HepG2 (cell line): ENCODE measurements around the gene LIG4. TPM values are rescaled to one million over a fixed set of nuclear protein-coding genes. Genes with fewer than 3 reads are reported as not detected.

Experiments
- ATAC-seq: fragments of 200-7000 bp; cut with Tn5 transposase; 3 replicates; pipeline ENCODE4 v1.9.1; 2020; ENCODE audit warnings: mild to moderate bottlenecking, moderate library complexity
- BruUV-seq: library from RNA; stranded (reverse); fragments of 400-500 nt; replicated peaks from 2 replicates; lab custom pipeline; 2021; lab: Mats Ljungman, UMichigan
- CTCF ChIA-PET: fragments of 300-600 bp; formaldehyde crosslinking; extraction: SDS; loops from one replicate; lab custom pipeline; 2021; ENCODE audit warnings: low total read pairs, inconsistent platforms, low intra/inter-chr PET ratio; lab: Yijun Ruan, JAX
- POLR2A ChIA-PET: fragments of 350-600 bp; sonication (Branson Sonifier 250); formaldehyde crosslinking; loops from one replicate; lab custom pipeline; 2020; ENCODE audit warnings: antibody characterized with exemption, inconsistent platforms; lab: Yijun Ruan, JAX
- DNase-seq: peaks from one replicate; pipeline ENCODE4 v3.0.0-alpha.2; 2015; ENCODE audit warnings: low spot score
- FAIRE-seq: peaks from 3 replicates; lab custom pipeline; 2011; peaks lifted over from hg19 to GRCh38; lab: Jason Lieb, UNC
- H2AFZ ChIP-seq: one replicate; pipeline ENCODE4 v1.6.1; 2011; ENCODE audit warnings: low read length, inconsistent platforms
- H3K27ac ChIP-seq: fragments of 300-600 bp; 3 replicates; pipeline ENCODE4 v1.8.0; 2011; ENCODE audit warnings: mixed run types, mild to moderate bottlenecking, mixed read lengths, low read length, inconsistent platforms; ENCODE audit not compliant: insufficient read depth; ENCODE audit errors: extremely low read length
- H3K27me3 ChIP-seq, 2 experiments: fragments of 200-600 bp in 1 of 2; 2 replicates in 1 of 2; 3 replicates in 1 of 2; pipeline versions ENCODE4 v1.6.0 to v1.8.0; 2011; ENCODE audit warnings: low read length in 2 of 2, mild to moderate bottlenecking in 2 of 2, moderate library complexity in 2 of 2, inconsistent platforms in 1 of 2; ENCODE audit not compliant: insufficient read depth in 2 of 2, control insufficient read depth in 1 of 2
- H3K36me3 ChIP-seq, 2 experiments: fragments of 200-600 bp in 1 of 2; replicated peaks in 1 of 2; 2 replicates in 1 of 2; 3 replicates in 1 of 2; pipeline versions ENCODE4 v1.5.1 to v1.8.0; 2011; ENCODE audit warnings: low read length in 2 of 2, inconsistent platforms in 1 of 2; ENCODE audit not compliant: insufficient read depth in 2 of 2, control insufficient read depth in 1 of 2
- H3K4me1 ChIP-seq: 2 replicates; pipeline ENCODE4 v1.5.1; 2012; ENCODE audit warnings: low read length, inconsistent platforms; ENCODE audit not compliant: insufficient read depth
- H3K4me2 ChIP-seq: 2 replicates; pipeline ENCODE4 v1.6.0; 2011; ENCODE audit warnings: low read depth, low read length, inconsistent platforms
- H3K4me3 ChIP-seq, 3 experiments: fragments of 200-600 bp in 1 of 3; sonication (generic), shearing (Covaris generic) in 1 of 3; replicated peaks in 1 of 3; 2 replicates each; pipeline ENCODE4 v1.5.1; 2011 to 2016; ENCODE audit warnings: low read length in 3 of 3, inconsistent platforms in 2 of 3, low read depth in 2 of 3, mild to moderate bottlenecking in 2 of 3, control low read depth in 1 of 3, mixed read lengths in 1 of 3; ENCODE audit not compliant: insufficient read depth in 1 of 3
- H3K79me2 ChIP-seq: one replicate; pipeline ENCODE4 v1.6.1; 2011; ENCODE audit warnings: low read length, inconsistent platforms; ENCODE audit not compliant: insufficient read depth
- H3K9ac ChIP-seq: 2 replicates; pipeline ENCODE4 v1.6.0; 2011; ENCODE audit warnings: mild to moderate bottlenecking, low read depth, low read length, inconsistent platforms; ENCODE audit not compliant: insufficient read depth
- H3K9me3 ChIP-seq: 2 replicates; pipeline ENCODE4 v1.5.1; 2012; ENCODE audit warnings: mild to moderate bottlenecking, low read length
- H4K20me1 ChIP-seq: 2 replicates; pipeline ENCODE4 v1.6.0; 2011; ENCODE audit warnings: inconsistent platforms, mild to moderate bottlenecking, low read length, moderate library complexity; ENCODE audit not compliant: insufficient read depth
- FOXP1 ChIP-seq, 2 experiments: fragments of 450-650 bp in 1 of 2; IDR thresholded peaks; 2 replicates each; pipeline ENCODE4 v1.6.1; 2017 to 2018; ENCODE audit warnings: antibody characterized with exemption in 1 of 2
- KDM6A ChIP-seq: IDR thresholded peaks from 2 replicates; pipeline ENCODE4 v1.6.1; 2016; ENCODE audit warnings: low read depth
- RERE ChIP-seq: IDR thresholded peaks from 2 replicates; pipeline ENCODE4 v1.6.1; 2016; ENCODE audit warnings: low read depth, missing genetic modification reagents, missing compliant biosample characterization
- SMC3 ChIP-seq: IDR thresholded peaks from 2 replicates; pipeline ENCODE4 v1.6.1; 2011; ENCODE audit warnings: low read length, improper control_type of control experiment
- ZNF235 ChIP-seq: sonication (generic); formaldehyde crosslinking; IDR thresholded peaks from 2 replicates; pipeline ENCODE4 v1.8.1; 2023; ENCODE audit warnings: mild to moderate bottlenecking, missing genetic modification reagents, borderline replicate concordance
- ZNF260 ChIP-seq: sonication (generic); formaldehyde crosslinking; IDR thresholded peaks from 2 replicates; pipeline ENCODE4 v1.4.0; 2020; ENCODE audit warnings: missing genetic modification reagents, low read depth, mild to moderate bottlenecking, borderline replicate concordance
- ZNF441 ChIP-seq: sonication (generic); formaldehyde crosslinking; IDR thresholded peaks from 2 replicates; pipeline ENCODE4 v1.7.0; 2021; ENCODE audit warnings: missing genetic modification reagents, borderline replicate concordance
- WGBS: methylation state at CpG from one replicate; pipeline ENCODE4 v1.1.6; 2017; ENCODE audit warnings: low lambda C conversion rate; 5-methylcytosine and 5-hydroxymethylcytosine counted together
- in situ Hi-C: cut with HindIII; loops from 2 replicates; pipeline ENCODE4 v1.10.0; 2017; ENCODE audit warnings: low pct_unique_long_range_greater_than_20kb; ENCODE audit not compliant: extremely low pct_ligation_motif_present
- intact Hi-C: fragments of 100-400 bp; cut with micrococcal nuclease; formaldehyde crosslinking; loops from one replicate; pipeline ENCODE4 v1.10.0; 2022; ENCODE audit not compliant: unreplicated experiment
- polyA plus RNA-seq, 8 experiments: library from polyadenylated mRNA; depleted of rRNA in 3 of 8; stranded (reverse) in 7 of 8; unstranded in 1 of 8; fragments of >200 nt; fragmentation: Illumina TruSeq in 4 of 8; extraction: Trizol in 4 of 8; gene quantifications; 2 replicates each; pipeline versions ENCODE4 v1.2.1 to v1.2.3, GENCODE V29; 2011 to 2016; ENCODE audit warnings: low read depth in 4 of 8, missing spikeins in 1 of 8, mixed read lengths in 1 of 8; ENCODE audit not compliant: insufficient read depth in 1 of 8
- total RNA-seq, 5 experiments: library from RNA; depleted of rRNA; stranded (reverse); fragments of >200 nt; fragmentation: Illumina TruSeq; extraction: Trizol; gene quantifications; 2 replicates each; pipeline ENCODE4 v1.2.3, GENCODE V29; 2016; ENCODE audit warnings: low read depth in 1 of 5

Gene LIG4
- total and polyA plus RNA-seq, 2 of the 13 experiments (the other 11 are each of a cell fraction or from before 2014, with no cell fraction given) = 4.0 to 4.5 TPM

DNA sequence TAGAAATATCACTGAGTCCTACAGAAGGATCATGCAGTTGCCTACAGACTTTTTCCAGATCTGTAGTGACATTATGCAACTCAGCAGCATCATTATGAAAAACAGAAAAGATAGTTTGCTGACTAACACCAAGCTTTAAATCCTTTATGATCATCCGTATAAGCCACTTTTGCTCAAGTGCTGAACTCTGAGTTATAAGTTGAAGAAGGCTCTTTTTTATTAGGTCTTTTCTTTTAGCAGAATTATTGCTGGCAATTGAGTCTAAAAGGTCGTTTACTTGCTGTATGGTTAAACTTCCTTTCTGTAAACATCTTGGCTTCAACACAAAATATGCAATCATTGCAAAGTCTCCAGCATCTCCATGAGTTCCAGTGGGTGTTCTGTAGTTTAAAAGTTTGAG is 4.8 kb downstream of the LIG4 start (continued):
- TF ChIP-seq RERE (no peak), SMC3 (no peak), ZNF441 (CRISPR knock-in tag) (no peak), ZNF260 (CRISPR knock-in tag) (no peak), ZNF235 (no peak)

DNA sequence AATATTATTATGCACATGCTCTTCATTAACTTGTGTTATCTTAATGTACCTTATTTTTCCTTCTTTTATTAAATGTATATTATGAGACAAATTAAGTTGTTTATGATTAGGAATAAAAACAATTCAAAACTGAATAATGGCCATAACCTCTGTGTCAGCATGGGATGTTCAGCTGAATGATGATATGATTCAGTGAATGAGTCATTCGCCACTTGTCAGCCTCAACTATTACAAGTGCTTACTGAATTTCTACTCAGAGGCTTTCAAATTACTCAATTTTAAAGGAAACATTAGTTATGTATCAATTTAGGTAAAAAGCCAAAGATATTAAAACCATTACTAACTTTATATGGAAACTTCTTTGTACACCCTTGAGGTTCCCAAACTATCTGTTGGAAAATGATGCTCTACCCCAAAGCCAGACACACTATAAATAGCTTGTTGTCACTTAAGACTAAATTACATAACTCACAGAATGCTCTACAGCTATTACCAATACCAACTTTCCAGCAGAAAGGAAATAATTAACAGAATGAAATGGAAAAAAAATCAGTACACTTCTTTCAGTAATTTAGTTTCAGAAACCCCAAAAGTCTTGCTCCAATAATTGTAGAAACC is 14.4 kb downstream of the LIG4 start:
- BruUV-seq = no TSS peak
- Histone ChIP-seq H3K27ac (no peak overlapping the region), H3K9me3 (no peaks in the 10 kb centered on the region), H3K36me3 (no peaks in the 10 kb centered on the region), H3K79me2 (no peaks in the 10 kb centered on the region), H3K9ac (no peak overlapping the region), H3K4me2 (no peak overlapping the region), H3K4me1 (no peaks in the 10 kb centered on the region), H4K20me1 (no peaks in the 10 kb centered on the region), H3K27me3 (no peaks in the 10 kb centered on the region; a peak in 1 of 5 replicates), H3K4me3 (no peak overlapping the region), H2AFZ (no peak overlapping the region)
- DNase-seq = no peak
- CTCF ChIA-PET = no interaction called here
- POLR2A ChIA-PET = no interaction called here
- in situ Hi-C loops = loop anchor here (25.0 kb wide), 1 partner anchor 1911 kb away; no protein-coding TSS in a partner anchor
- no peak for FAIRE-seq
- ATAC-seq = no peak
- intact Hi-C loops = no loop called here
- no peak for TF ChIP-seq ZNF441 (CRISPR knock-in tag)
- no peak for TF ChIP-seq KDM6A (CRISPR knock-in tag)
- no peak for TF ChIP-seq FOXP1 (IDR thresholded peaks at IDR 0.05)
- TF ChIP-seq FOXP1 (CRISPR knock-in tag; IDR thresholded peaks at IDR 0.05) = no peak
- TF ChIP-seq, all 625 proteins: peak for 0
- 2% methylated on average over 1 of the region's 1 CpG for WGBS
